HEK293 (cell line): Measurements from ENCODE around the gene MYO5B.

ENCODE experiments used
- CTCF ChIA-PET: fragments of 350-600 bp; formaldehyde crosslinking; extraction: SDS; loops from one replicate; lab custom pipeline; 2021; ENCODE audit warnings: antibody characterized with exemption; lab: Yijun Ruan, JAX
- POLR2A ChIA-PET: fragments of 300-600 bp; formaldehyde crosslinking; extraction: SDS; loops from one replicate; lab custom pipeline; 2020; ENCODE audit warnings: antibody characterized with exemption, inconsistent platforms; lab: Yijun Ruan, JAX
- H3K27ac ChIP-seq: fragments of 200-500 bp; sonication (Bioruptor generic); 2 replicates; pipeline ENCODE4 v1.5.1; 2014; ENCODE audit warnings: low read depth, low read length, control low read depth, inconsistent platforms; ENCODE audit errors: extremely low read depth
- H3K36me3 ChIP-seq, 2 experiments: fragments of 200-500 bp in 1 of 2; sonication (Bioruptor generic) in 1 of 2; 1 replicate in 1 of 2; 2 replicates in 1 of 2; pipeline ENCODE4 v1.5.1; 2014 to 2017; ENCODE audit warnings: inconsistent platforms in 2 of 2, low read length in 2 of 2; ENCODE audit not compliant: control insufficient read depth in 2 of 2, insufficient read depth in 1 of 2
- H3K4me1 ChIP-seq: fragments of 200-500 bp; sonication (Bioruptor generic); 2 replicates; pipeline ENCODE4 v1.5.1; 2014; ENCODE audit warnings: mild to moderate bottlenecking, low read length, inconsistent platforms; ENCODE audit not compliant: control insufficient read depth, insufficient read depth
- H3K4me3 ChIP-seq: 2 replicates; pipeline ENCODE4 v1.5.1; 2011; ENCODE audit warnings: low read depth, mild to moderate bottlenecking, control low read depth, low read length, moderate library complexity
- H3K9me3 ChIP-seq: fragments of 200-500 bp; sonication (Bioruptor generic); 2 replicates; pipeline ENCODE4 v1.5.1; 2014; ENCODE audit warnings: low read depth, low read length, inconsistent platforms; ENCODE audit not compliant: control insufficient read depth, insufficient read depth
- KLF1 ChIP-seq: fragments of 450-650 bp; formaldehyde crosslinking; IDR thresholded peaks from 2 replicates; pipeline ENCODE4 v1.5.1; 2016; ENCODE audit warnings: missing biosample characterization, missing genetic modification characterization
- KLF7 ChIP-seq: fragments of 450-650 bp; formaldehyde crosslinking; IDR thresholded peaks from 2 replicates; pipeline ENCODE4 v1.5.1; 2016; ENCODE audit warnings: missing biosample characterization, missing genetic modification characterization, borderline replicate concordance
- KLF9 ChIP-seq: fragments of 450-650 bp; formaldehyde crosslinking; IDR thresholded peaks from 2 replicates; pipeline ENCODE4 v1.5.1; 2016; ENCODE audit warnings: missing biosample characterization, missing genetic modification characterization, low read depth
- REST ChIP-seq: fragments of 450-650 bp; formaldehyde crosslinking; IDR thresholded peaks from 2 replicates; pipeline ENCODE4 v1.5.1; 2016; ENCODE audit warnings: missing biosample characterization, missing genetic modification characterization
- ZFHX2 ChIP-seq: fragments of 450-650 bp; formaldehyde crosslinking; conservative IDR thresholded peaks from 2 replicates; pipeline ENCODE4 v1.5.1; 2016; ENCODE audit warnings: missing biosample characterization, missing genetic modification characterization
- ZNF146 ChIP-seq: fragments of 450-650 bp; formaldehyde crosslinking; IDR thresholded peaks from 2 replicates; pipeline ENCODE4 v1.5.1; 2016; ENCODE audit warnings: missing biosample characterization, missing genetic modification characterization
- ZNF19 ChIP-seq: fragments of 450-650 bp; formaldehyde crosslinking; IDR thresholded peaks from 2 replicates; pipeline ENCODE4; 2016; ENCODE audit warnings: missing biosample characterization, missing genetic modification characterization, low read depth
- ZNF311 ChIP-seq: fragments of 450-650 bp; formaldehyde crosslinking; IDR thresholded peaks from 2 replicates; pipeline ENCODE4 v1.5.1; 2017; ENCODE audit warnings: missing biosample characterization, missing genetic modification characterization, borderline replicate concordance
- ZNF324 ChIP-seq: fragments of 450-650 bp; formaldehyde crosslinking; IDR thresholded peaks from 2 replicates; pipeline ENCODE4 v1.5.1; 2016; ENCODE audit warnings: missing biosample characterization, missing genetic modification characterization
- ZNF354C ChIP-seq: fragments of 450-650 bp; formaldehyde crosslinking; IDR thresholded peaks from 2 replicates; pipeline ENCODE4 v1.5.1; 2016; ENCODE audit warnings: missing biosample characterization, missing genetic modification characterization, low read depth, borderline replicate concordance
- ZNF544 ChIP-seq: fragments of 450-650 bp; formaldehyde crosslinking; IDR thresholded peaks from 2 replicates; pipeline ENCODE4 v1.5.0; 2017; ENCODE audit warnings: missing biosample characterization, missing genetic modification characterization
- ZNF580 ChIP-seq: fragments of 450-650 bp; formaldehyde crosslinking; IDR thresholded peaks from 2 replicates; pipeline ENCODE4 v1.5.1; 2016; ENCODE audit warnings: missing biosample characterization, missing genetic modification characterization
- ZNF621 ChIP-seq: fragments of 450-650 bp; formaldehyde crosslinking; IDR thresholded peaks from 2 replicates; pipeline ENCODE4 v1.5.1; 2017; ENCODE audit warnings: missing biosample characterization, missing genetic modification characterization
- ZNF654 ChIP-seq: fragments of 450-650 bp; formaldehyde crosslinking; IDR thresholded peaks from 2 replicates; pipeline ENCODE4 v1.5.1; 2016; ENCODE audit warnings: low read depth, missing biosample characterization, missing genetic modification characterization
- ZNF677 ChIP-seq: fragments of 450-650 bp; IDR thresholded peaks from 2 replicates; pipeline ENCODE4 v1.5.0; 2018; ENCODE audit warnings: missing biosample characterization, mild to moderate bottlenecking, missing genetic modification characterization, moderate library complexity
- ZSCAN18 ChIP-seq: fragments of 450-650 bp; formaldehyde crosslinking; IDR thresholded peaks from 2 replicates; pipeline ENCODE4 v1.5.1; 2016; ENCODE audit warnings: missing biosample characterization, missing genetic modification characterization
- ZSCAN30 ChIP-seq: fragments of 450-650 bp; IDR thresholded peaks from 2 replicates; pipeline ENCODE4 v1.5.1; 2018; ENCODE audit warnings: missing biosample characterization, mild to moderate bottlenecking, missing genetic modification characterization, moderate library complexity

MYO5B gene

DNA sequence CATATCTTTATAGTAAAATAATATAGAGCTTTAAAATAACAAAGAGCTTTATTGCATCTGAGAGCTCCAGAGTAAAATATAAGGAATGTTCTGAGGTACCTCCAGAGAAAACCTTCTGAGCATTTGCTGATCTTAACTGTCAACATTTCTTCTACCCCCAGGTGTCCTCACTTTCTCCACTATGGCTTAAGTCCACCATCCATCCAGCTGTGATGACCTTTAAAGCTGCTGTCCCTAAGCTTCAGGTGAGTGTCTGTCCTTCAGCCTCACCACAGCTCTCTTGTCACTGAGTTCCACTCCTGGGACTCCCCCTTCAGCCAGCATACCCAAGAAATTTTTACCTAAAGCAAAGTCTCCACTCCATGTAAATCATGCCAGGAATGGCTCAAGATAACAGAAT, 137.9 kb downstream of the MYO5B start (continued):
- TF ChIP-seq ZNF677 (no peak), ZNF654 (tag by site-specific recombination) (no peak)
- TF ChIP-seq, all 188 proteins: peak for 0

DNA sequence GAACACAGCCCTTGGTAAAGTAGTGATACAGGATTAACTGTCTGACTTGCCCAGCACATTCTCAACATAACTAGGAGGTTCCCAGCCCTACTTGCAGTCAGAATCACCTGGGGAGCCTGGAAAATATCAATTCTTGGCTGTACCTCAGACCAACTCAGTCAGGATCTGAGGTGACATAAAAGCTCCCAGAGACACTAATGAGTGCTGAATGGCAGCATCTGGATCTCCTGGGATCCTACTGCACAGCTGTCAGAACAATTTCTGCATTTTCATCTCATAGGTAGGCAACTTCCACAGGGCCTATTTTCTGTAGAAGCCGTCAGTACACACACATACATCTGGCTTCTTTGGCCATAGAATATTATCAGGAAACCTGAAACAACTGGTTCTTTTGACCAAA, 138.8 kb downstream of the MYO5B start:
- Histone ChIP-seq H3K9me3 (no peaks in the 10 kb centered on the region), H3K4me1 (no peaks in the 10 kb centered on the region), H3K36me3 (no peaks in the 10 kb centered on the region), H3K4me3 (no peak overlapping the region), H3K27ac (no peak overlapping the region)
- CTCF ChIA-PET: interaction anchor here (0.6 to 1.4 kb wide), 5 partner anchors 135 to 556 kb away, joined by 3 to 4 read pairs (median 3); partner anchors contain the start of gene MYO5B
- no peak for TF ChIP-seq ZNF311 (tag by site-specific recombination)
- no peak for TF ChIP-seq ZNF354C (tag by site-specific recombination)
- no peak for TF ChIP-seq ZFHX2 (tag by site-specific recombination)
- TF ChIP-seq ZSCAN18: no peak
- TF ChIP-seq ZNF19 (tag by site-specific recombination): no peak
- TF ChIP-seq ZNF621: no peak
- no peak for TF ChIP-seq ZNF544 (tag by site-specific recombination)
- POLR2A ChIA-PET: no interaction called here

DNA sequence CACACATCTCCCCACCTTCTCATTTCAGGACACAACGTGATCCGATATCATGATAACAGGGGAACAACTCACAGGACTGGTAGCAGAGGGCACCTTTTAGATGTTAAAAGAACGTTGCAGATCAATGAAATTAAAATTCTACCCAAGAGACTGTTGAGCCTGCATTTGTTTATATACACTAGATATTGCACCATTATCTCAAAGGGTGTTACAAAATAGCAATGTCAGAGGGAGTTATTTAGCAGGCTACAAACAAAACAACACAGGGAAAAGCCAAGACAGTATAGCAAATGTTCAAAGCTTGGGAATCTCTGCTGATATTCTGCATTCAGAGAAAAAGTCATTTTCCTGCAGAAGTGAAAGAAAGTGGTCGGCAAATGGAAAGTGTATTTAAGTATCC, 139.5 kb downstream of the MYO5B start:
- no peak overlapping the region for H3K4me3 ChIP-seq
- CTCF ChIA-PET: interaction anchor here (0.5 to 1.2 kb wide), 7 partner anchors 12 to 1240 kb away, joined by 3 to 5 read pairs (median 3); partner anchors contain the start of gene MYO5B
- H3K36me3 ChIP-seq: no peaks in the 10 kb centered on the region
- no peaks in the 10 kb centered on the region for H3K9me3 ChIP-seq
- H3K27ac ChIP-seq: no peak overlapping the region
- POLR2A ChIA-PET: interaction anchor here (0.5 kb wide), 1 partner anchor 211 kb away, joined by 3 read pairs; no protein-coding TSS in a partner anchor
- TF ChIP-seq ZSCAN30 (tag by site-specific recombination) (no peak), REST (tag by site-specific recombination) (no peak), KLF9 (tag by site-specific recombination) (no peak), ZNF580 (tag by site-specific recombination) (no peak), KLF7 (tag by site-specific recombination) (no peak), ZFHX2 (tag by site-specific recombination) (no peak), ZNF324 (tag by site-specific recombination) (no peak), ZNF146 (tag by site-specific recombination) (no peak), KLF1 (tag by site-specific recombination) (no peak)
- H3K4me1 ChIP-seq: no peaks in the 10 kb centered on the region
